Frontal cortex (tissue), 4 donors: Measurements from ENCODE around the gene PIK3R3. TPM values are rescaled to one million over a fixed set of nuclear protein-coding genes. Genes with fewer than 3 reads are reported as not detected.

Experiments
- DNase-seq, 2 donors: peaks; one replicate each; pipeline ENCODE4 v3.0.0; 2012; ENCODE audit warnings: low spot score in 2 of 2
- FAIRE-seq: peaks from 2 replicates; lab custom pipeline; 2012; peaks lifted over from hg19 to GRCh38; lab: Jason Lieb, UNC
- total RNA-seq: library from RNA; depleted of rRNA; stranded (reverse); fragments of >200 nt; gene quantifications from one replicate; pipeline ENCODE4 v1.2.3, GENCODE V29; 2014
- donor health status: control.
- donor health status: control.
- donor health status: control.

The PIK3R3 gene
- total RNA-seq, 1 donor from 2014 or later: 33.4 TPM

DNA sequence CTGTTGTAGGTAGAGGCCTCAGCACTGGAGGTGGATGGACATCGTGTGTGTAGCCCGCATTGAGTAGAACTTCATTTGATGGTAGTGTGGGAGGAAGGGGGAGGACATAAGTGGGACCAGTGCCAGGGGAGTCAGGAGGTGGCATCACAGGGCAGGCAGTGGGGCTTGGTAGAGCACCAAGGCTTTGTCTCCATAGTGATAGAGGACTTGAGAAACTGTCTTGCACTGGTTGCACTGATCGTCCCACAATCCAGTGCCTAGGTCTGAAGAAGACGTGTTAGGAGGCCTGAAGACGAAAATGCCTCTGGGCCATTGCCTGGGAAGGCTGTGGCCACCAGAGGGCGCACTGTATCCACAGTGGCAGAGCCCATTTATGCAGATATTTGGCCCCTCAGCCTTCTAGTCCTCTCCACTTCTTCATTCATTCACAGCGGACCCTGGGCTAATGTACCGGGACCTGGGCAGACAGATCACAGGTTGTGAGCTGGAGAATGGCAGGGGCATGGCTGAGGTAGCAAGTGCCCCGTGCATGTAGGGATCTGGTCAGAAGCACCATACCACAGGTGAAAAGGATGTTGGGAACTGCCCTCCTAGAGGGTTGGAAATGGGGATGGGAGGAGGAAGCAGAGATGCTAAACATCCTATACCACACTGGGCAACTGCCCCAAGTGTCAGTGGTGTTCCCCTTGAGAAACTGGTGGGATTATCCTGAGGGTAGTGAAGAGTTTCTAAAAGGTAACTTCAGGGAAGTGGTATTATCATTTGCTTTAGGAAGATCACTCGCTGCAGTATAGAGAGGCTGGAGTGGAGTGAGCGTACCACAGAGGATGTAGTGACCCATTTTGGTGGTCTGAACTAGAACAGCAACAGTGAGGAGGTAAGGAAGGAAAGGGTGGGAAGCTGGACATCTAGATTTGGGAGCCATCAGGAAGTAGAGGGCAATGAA, 95.3 kb downstream of the PIK3R3 start:
- FAIRE-seq: no peak
- DNase-seq: peak; percentile 70 to 82

- DNase-seq (no peak), FAIRE-seq (no peak)
Measured at GRCh38 chr1:46034601-46035516, 97.6 kb downstream of the PIK3R3 start.

DNA sequence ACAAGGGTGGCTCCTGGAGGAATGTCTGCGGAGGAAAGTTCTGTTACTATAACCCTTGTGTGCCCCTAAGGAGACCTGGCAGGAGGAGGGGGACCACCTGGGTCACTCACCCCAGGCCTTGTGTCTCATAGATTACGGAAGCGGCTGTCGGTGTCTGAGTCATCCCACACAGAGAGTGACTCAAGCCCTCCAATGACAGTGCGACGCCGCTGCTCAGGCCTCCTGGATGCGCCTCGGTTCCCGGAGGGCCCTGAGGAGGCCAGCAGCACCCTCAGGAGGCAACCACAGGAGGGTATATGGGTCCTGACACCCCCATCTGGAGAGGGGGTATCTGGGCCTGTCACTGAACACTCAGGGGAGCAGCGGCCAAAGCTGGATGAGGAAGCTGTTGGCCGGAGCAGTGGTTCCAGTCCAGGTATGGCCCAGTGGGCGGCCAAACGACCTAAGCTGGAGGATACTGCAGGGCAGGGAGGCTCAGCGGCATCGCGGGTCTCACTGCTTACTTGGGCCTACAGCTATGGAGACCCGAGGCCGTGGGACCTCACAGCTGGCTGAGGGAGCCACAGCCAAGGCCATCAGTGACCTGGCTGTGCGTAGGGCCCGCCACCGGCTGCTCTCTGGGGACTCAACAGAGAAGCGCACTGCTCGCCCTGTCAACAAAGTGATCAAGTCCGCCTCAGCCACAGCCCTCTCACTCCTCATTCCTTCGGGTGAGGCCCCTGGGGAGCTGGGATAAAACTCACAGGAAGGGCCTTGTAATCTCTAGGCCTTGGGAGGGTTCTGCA, 101.4 kb downstream of the PIK3R3 start:
- DNase-seq (no peak), FAIRE-seq (no peak)

- DNase-seq (no peak), FAIRE-seq (no peak)
Measured at GRCh38 chr1:46030074-46030870, 102.2 kb downstream of the PIK3R3 start.

GRCh38 chr1:46027788-46028573, 104.4 kb downstream of the PIK3R3 start:
- DNase-seq (no peak), FAIRE-seq (no peak)

DNA sequence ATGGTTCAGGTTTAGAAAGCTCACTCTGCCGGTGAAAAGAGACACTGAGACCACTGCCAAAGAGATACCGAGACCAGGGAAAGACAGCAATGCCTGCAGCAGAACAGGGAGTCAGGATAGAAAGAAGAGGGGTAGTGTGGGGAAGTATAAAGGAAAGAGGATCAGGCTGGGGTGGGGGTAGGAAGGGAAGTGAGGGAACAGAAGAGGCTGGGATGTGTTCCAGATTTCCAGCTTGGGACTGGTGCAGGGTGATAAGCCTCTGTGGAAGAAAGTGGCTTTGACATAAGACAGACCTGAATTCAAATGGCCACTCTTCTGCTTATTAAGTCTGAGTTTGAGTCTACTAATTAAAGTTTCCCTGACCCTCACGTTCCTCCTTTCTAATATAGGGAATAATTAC, 105.9 kb downstream of the PIK3R3 start:
- FAIRE-seq (no peak), DNase-seq (no peak)

DNA sequence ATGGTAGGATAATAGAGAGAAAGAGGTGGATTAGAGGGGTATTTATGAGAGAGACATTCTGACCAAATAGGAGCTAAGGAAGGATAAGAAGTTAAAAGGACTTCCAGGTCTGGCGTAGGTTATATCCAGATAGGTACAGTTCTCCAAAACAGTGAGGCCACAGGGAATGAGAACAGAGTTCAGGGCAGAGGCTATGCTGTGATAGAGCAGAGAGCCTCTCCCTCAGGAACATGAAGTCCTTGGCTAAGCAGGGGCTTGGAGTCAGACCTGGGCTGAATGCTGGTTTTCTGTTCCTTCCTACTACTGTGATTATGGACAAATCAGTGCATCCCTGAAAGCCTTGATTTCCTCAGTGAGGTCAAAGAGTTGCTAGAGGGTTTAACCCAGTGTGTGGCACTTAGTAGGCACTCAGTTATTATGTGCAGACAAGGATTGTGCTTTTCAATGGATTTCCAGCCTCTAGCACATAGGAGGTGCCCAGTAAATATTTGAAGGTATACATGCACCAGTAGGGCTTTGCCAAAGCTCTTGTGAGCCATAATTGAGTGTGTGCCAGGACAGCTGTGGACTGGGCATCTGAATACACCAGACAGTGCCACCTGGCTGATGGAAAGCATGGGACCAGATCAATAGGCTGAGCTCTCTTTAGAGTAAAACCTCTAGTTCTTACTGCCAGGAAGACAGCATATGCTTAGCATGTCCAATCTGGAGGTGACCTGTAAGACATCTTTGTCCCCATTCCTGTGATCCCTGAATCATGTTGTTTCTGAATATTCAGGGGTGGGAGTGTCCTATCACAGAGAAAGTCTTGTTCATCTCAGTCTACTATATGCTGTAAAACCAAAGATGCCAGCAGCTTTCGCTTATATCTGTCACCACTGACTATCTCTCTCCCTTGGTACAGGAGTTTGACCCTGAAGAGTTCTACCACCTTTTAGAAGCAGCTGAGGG, 111.1 kb downstream of the PIK3R3 start:
- FAIRE-seq (no peak), DNase-seq (no peak)

- no peak for DNase-seq
- no peak for FAIRE-seq
Measured at GRCh38 chr1:46020010-46020409, 112.4 kb downstream of the PIK3R3 start.

- DNase-seq (no peak), FAIRE-seq (no peak)
Measured at GRCh38 chr1:46019348-46019747, 113.1 kb downstream of the PIK3R3 start.

GRCh38 chr1:46017876-46018503, 114.4 kb downstream of the PIK3R3 start:
- DNase-seq: no peak
- no peak for FAIRE-seq

- FAIRE-seq (no peak), DNase-seq (no peak)
Measured at GRCh38 chr1:46013581-46013980, 118.8 kb downstream of the PIK3R3 start.

GRCh38 chr1:46012236-46012635, 120.2 kb downstream of the PIK3R3 start:
- FAIRE-seq (no peak), DNase-seq (no peak)

GRCh38 chr1:46011121-46011695, 121.2 kb downstream of the PIK3R3 start:
- DNase-seq (no peak), FAIRE-seq (no peak)

DNA sequence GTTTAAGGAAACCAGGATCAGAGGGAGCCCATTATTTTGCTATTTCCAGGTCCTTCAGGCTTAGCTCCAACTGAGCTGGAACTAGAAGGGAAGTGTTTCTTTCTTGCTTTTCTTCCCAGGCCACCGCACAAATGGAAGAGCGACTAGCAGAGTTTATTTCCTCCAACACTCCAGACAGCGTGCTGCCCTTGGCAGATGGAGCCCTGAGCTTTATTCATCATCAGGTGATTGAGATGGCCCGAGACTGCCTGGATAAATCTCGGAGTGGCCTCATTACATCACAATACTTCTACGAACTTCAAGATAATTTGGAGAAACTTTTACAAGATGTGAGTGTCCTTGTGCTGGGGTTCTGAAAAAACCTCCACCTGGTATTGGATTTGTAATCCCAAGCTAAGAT, 121.8 kb downstream of the PIK3R3 start:
- DNase-seq: no peak
- no peak for FAIRE-seq

- FAIRE-seq (no peak), DNase-seq (no peak)
Measured at GRCh38 chr1:46008585-46008984, 123.8 kb downstream of the PIK3R3 start.

DNA sequence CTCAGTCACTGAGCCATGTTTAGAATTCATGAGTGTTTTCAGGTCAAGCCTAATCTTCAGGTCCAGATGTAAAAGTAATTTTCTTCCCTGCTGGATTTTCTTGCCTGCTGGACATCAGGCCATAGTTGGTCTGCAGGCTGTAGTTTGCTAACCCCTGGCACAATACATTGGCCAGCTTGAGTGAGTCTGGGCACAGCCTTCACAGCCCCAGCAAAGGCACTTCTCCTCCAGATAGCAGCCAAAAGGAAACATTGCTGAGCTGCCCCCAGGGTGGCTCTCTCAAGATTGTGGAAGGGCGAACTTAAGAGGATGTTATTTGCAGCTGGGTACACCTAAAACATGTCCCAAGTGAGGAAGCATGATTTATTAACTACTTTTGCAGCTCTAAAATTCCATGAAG, 126.8 kb downstream of the PIK3R3 start:
- DNase-seq: no peak
- FAIRE-seq: no peak

DNA sequence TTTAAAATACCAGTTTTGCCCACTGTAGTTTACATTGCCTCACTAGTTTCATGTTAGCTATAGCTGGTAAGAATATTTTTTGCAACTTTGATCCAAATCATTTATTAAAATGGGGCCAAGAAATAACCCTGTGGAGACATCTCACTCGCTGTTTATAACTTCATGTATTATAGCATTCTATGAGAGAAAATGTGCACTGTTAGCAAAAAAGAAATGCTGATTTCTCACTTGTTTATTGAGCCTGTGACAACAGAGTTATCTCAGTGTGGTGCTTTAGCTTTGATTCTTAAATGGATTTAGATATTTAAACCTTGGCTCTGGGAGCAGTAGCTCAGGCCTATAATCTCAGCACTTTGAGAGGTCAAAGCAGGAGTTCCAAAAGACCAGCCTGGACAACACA, 127.9 kb downstream of the PIK3R3 start:
- no peak for FAIRE-seq
- DNase-seq: no peak
